BE2C (cell line): Measurements from ENCODE around the gene BLTP3A.
"Not testable (repeated sequence)": the region's sequence is repeated elsewhere in the genome, so short reads cannot be mapped to it uniquely, and the experiment has no call there.

Source experiments
- DNase-seq: peaks from one replicate; pipeline ENCODE4 v3.0.0-alpha.2; 2020
- H3K27me3 ChIP-seq: fragments of 250-450 bp; sonication (Bioruptor Pico); 2 replicates; pipeline ENCODE4 v1.5.1; 2020; ENCODE audit warnings: mild to moderate bottlenecking
- H3K36me3 ChIP-seq: fragments of 250-450 bp; sonication (Bioruptor Pico); 2 replicates; pipeline ENCODE4 v1.5.1; 2020; ENCODE audit warnings: mild to moderate bottlenecking
- H3K4me1 ChIP-seq: fragments of 250-450 bp; sonication (Bioruptor Pico); 2 replicates; pipeline ENCODE4 v1.5.1; 2020
- H3K4me3 ChIP-seq: 2 replicates; pipeline ENCODE4 v1.5.1; 2011; ENCODE audit warnings: low read depth, low read length
- H3K9me3 ChIP-seq: fragments of 250-450 bp; sonication (Bioruptor Pico); 2 replicates; pipeline ENCODE4 v1.5.1; 2020
- CTCF ChIP-seq: IDR thresholded peaks from 2 replicates; pipeline ENCODE4 v1.5.1; 2012; ENCODE audit warnings: mild to moderate bottlenecking, low read depth, low read length

The BLTP3A gene

GRCh38 chr6:34816635-34817301 lies 24.9 kb downstream of the BLTP3A start:
- no peak for TF ChIP-seq CTCF
- no peaks in the 10 kb centered on the region for H3K27me3 ChIP-seq
- no peaks in the 10 kb centered on the region for H3K9me3 ChIP-seq
- H3K36me3 ChIP-seq: no peaks in the 10 kb centered on the region; the same call in 1 of the 2 replicates
- H3K4me1 ChIP-seq: no peaks in the 10 kb centered on the region; the same call in 1 of the 2 replicates
- no peak overlapping the region for H3K4me3 ChIP-seq
- DNase-seq: no peak

GRCh38 chr6:34817446-34817845 lies 25.6 kb downstream of the BLTP3A start:
- Histone ChIP-seq H3K4me3 (no peak overlapping the region), H3K27me3 (no peaks in the 10 kb centered on the region), H3K4me1 (no peaks in the 10 kb centered on the region; the same call in 1 of the 2 replicates), H3K36me3 (no peaks in the 10 kb centered on the region; the same call in 1 of the 2 replicates), H3K9me3 (no peaks in the 10 kb centered on the region)
- TF ChIP-seq CTCF: no peak
- no peak for DNase-seq

- not testable (repeated sequence) for H3K4me1 ChIP-seq, H3K27me3 ChIP-seq, H3K4me3 ChIP-seq, H3K9me3 ChIP-seq, DNase-seq, H3K36me3 ChIP-seq
These were observed 27.1 kb downstream of the BLTP3A start for GRCh38 chr6:34818872-34819570.

GRCh38 chr6:34819571-34820480 lies 27.9 kb downstream of the BLTP3A start:
- Histone ChIP-seq H3K4me3 (no peak overlapping the region), H3K27me3 (no peaks in the 10 kb centered on the region), H3K9me3 (no peaks in the 10 kb centered on the region), H3K4me1 (no peaks in the 10 kb centered on the region), H3K36me3 (peaks cover 8% of the 10 kb centered on the region)
- TF ChIP-seq CTCF: no peak
- no peak for DNase-seq

GRCh38 chr6:34829137-34829536 lies 37.3 kb downstream of the BLTP3A start:
- peaks cover 12% of the 10 kb centered on the region for H3K36me3 ChIP-seq
- TF ChIP-seq CTCF: no peak

GRCh38 chr6:34832942-34833341 lies 41.1 kb downstream of the BLTP3A start:
- Histone ChIP-seq H3K4me1 (no peaks in the 10 kb centered on the region), H3K27me3 (no peaks in the 10 kb centered on the region), H3K36me3 (peaks cover 13% of the 10 kb centered on the region), H3K4me3 (no peak overlapping the region), H3K9me3 (no peaks in the 10 kb centered on the region)
- DNase-seq: no peak
- TF ChIP-seq CTCF: no peak

More at GRCh38 chr6:34829137-34829536, 37.3 kb downstream of the BLTP3A start:
- Histone ChIP-seq H3K4me1 (no peaks in the 10 kb centered on the region), H3K9me3 (no peaks in the 10 kb centered on the region), H3K4me3 (no peak overlapping the region), H3K27me3 (no peaks in the 10 kb centered on the region)
- DNase-seq: no peak
